Islet precursor cell (in vitro differentiated cells): ENCODE results near the gene CHST9.
"Not testable (repeated sequence)": the region's sequence is repeated elsewhere in the genome, so short reads cannot be mapped to it uniquely, and the experiment has no call there.

ENCODE experiments used
- DNase-seq: peaks from one replicate; pipeline ENCODE4 v3.0.0-alpha.2; 2018

Gene CHST9

DNA sequence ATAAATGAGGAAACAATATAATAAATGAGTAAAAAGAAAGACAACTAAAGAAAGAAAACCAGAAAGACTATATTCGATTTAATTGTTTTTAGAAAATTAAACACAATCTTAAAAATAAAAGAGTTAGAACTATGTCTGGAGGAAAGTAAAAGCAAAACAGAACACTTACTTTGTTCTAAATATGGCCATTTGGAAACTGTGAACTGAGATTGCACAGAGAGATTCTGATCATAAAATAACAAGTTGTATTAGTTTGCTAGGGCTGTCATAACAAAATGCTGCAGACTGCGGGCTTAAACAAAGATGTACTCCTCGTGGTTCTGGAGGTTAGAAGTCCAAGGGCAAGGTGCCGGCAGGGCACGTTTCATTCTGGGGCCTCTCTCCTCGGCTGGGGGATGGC, 191.5 kb downstream of the CHST9 start:
- no peak for DNase-seq

DNA sequence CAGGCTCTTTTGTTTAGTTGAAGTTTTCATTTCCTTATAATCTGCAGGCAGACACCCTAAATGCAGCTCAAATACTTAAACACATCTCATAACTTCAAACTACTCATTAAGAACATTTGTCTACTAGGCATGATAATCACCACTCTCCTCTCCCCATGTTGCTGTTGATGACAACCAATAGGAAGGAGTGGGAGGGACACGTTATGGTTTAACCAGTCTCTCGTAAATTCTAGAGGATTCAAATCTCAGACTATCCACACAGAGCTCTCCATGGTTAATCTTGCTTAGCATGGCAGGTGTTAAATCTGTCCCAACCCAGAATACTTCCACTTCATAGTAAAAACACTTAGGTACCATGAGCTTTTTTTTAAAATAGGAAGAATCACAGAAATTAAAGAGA, 192.2 kb downstream of the CHST9 start:
- DNase-seq, result no peak

DNA sequence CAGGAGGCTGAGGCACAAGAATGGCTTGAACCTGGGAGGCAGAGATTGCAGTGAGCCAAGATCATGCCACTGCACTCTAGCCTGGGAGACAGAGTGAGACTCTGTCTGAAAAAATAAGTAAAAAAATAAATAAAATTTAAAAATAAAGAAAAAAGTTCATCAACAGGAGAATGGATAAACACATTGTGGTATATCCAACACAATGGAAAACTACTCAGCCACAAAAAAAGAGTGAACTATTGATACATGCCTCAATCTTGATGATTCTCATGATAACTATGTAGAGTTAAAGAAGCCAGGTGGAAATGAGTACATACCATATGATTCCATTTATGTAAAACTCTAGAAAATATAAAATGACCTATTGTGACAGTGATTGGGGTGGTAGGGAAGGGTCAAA, 195.3 kb downstream of the CHST9 start:
- no peak for DNase-seq

GRCh38 chr18:26981360-26982082, 203.6 kb downstream of the CHST9 start:
- DNase-seq, result no peak

GRCh38 chr18:26978812-26979341, 206.2 kb downstream of the CHST9 start:
- DNase-seq, result no peak

- no peak for DNase-seq
Measured at GRCh38 chr18:26977781-26978180, 207.3 kb downstream of the CHST9 start.

GRCh38 chr18:26976206-26976605, 208.9 kb downstream of the CHST9 start:
- no peak for DNase-seq

DNA sequence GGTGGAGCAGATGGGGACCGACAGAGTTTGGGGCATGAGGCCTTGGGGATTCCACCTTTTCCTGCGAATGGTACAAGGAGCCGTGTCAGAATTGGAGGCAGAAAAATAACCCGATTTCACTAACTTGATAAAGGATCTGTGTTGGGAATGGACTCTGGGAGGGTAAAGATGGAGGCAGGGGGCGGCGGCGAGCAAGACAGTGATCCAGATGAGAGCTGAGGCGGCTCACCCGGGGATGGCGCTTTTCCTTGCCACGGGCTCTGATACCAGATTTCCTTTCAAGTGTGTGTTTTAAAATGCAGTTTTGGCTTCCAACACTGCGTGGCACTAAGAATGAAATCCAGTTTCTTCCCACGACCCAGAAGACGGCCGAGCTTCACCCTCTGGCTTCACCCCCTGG, 212.6 kb downstream of the CHST9 start:
- DNase-seq, result not testable (repeated sequence)

- DNase-seq, result no peak
Measured at GRCh38 chr18:26971409-26971808, 213.7 kb downstream of the CHST9 start.

DNA sequence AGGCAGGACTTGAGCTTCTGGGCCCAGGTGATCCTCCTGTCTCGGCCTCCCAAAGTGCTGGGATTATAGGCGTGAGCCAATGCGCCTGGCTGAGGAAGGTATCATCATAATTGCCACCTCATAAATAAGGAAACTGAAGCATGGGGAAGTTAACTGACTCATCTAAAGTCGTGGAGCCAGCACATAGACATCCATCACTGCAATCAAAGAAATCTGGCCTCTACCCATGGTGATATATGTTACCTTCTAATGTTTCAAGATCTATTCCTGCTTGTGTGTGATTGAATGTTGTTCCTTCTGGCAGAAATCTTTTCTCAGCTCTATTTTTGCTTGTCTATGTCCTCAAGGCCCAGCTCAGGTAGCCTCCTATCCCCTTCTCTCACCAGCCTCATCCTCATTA, 214.5 kb downstream of the CHST9 start:
- no peak for DNase-seq

DNA sequence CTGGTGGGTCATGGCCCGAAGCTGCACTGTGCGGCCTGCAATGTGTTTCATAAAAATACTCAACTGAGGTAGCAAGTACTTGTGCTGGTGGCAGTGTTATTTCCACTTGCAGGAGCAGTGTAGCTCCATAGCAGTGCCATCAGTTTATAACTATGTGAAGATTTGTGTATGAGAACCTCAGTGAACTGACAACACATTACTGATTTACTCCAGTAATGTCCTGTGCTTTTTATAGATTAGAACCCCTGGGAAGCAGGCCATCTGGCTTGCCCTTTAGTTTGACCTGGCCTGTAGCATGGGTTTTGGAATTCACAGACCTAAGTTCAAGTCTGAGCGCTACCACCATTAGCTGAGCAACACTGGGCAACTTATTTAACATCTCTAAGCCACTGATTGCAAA, 219.9 kb downstream of the CHST9 start:
- DNase-seq, result no peak

DNA sequence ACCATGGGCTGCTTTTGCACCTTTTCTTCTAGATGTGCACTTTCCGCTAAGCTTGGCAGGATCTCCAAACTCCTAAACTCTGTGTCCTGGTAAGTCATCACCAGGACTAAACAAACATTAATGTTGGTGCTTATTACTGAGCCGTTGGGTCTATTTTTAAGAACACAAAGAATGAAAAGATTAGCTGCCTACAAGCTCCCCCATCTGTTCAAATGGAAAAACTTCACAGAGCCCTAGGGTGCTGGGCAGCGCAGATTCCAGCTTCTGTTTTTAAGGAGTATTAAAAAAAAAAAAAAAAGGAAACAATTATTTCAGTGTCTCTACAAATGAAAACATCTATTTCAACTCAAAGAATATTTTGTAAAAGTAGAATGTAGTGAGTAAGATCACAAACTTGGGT, 221.8 kb downstream of the CHST9 start:
- DNase-seq, result no peak

DNA sequence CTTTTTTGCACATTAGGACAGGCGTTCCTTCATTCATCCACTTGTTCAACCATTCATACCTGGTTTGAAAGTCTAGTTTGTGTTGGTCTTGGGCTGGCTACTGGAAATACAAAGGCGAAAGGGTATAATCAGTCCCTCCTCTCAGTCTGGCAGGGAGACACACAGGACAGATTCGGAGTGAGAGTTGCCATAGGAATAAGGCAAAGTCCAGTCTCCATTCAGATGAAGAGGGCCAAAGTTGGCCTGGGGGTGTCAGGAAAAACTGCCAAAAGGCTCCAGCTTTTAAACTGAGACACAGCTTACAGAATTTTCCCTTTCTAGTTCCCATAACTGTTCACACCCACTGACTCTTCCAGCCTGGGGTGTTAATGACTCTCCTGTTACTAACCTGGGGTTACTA, 223.3 kb downstream of the CHST9 start:
- no peak for DNase-seq

GRCh38 chr18:26960911-26961310, 224.2 kb downstream of the CHST9 start:
- no peak for DNase-seq

DNA sequence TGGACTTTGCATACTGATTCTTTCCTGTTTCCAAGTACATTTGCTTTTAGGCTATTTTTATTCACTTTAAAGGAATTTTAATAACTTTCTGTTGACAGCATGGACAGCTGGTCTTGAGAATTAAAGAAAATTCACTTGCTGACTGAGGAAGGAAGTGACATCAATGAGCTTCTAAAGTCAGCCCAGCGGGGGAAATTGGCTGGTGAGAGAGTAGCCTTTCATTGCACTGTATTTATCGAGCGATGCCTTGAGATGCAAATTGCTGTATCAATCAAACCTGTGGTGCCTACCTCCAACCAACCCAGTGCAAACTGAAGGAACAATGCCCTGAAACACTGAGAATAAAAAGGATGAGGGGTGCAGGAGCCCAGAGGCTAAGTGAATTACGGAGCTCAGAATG, 228.2 kb downstream of the CHST9 start:
- no peak for DNase-seq

DNA sequence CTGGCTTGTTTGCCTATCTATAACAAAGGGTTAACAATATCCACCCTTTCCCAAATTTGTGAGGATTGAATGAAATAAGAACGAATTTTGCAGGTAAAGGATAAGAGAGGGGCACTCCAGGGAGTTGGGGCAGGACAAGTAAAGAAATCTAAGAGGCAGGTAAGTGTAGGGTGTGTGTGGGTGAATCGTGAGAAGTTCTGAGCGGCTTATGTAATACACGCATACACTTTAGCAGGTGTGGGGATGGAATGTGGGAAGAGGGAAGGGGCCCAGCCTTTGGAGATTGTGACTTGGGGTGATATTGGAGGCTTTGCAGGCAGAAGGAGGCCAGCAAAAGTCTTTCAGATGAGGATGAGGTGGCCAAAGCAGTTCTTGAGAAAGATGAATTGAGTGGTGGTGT, 236.4 kb downstream of the CHST9 start:
- DNase-seq, result no peak

GRCh38 chr18:26943906-26944305, 241.2 kb downstream of the CHST9 start:
- DNase-seq, result no peak

GRCh38 chr18:26941584-26941983, 243.5 kb downstream of the CHST9 start:
- no peak for DNase-seq

GRCh38 chr18:26940744-26941398, 244.2 kb downstream of the CHST9 start:
- DNase-seq, result no peak

GRCh38 chr18:26931659-26932058, 253.4 kb downstream of the CHST9 start:
- no peak for DNase-seq

- DNase-seq, result no peak
Measured at GRCh38 chr18:26930630-26931029, 254.5 kb downstream of the CHST9 start.

- peak; percentile 86 for DNase-seq
Measured at GRCh38 chr18:26928670-26929313, 256.3 kb downstream of the CHST9 start.

DNA sequence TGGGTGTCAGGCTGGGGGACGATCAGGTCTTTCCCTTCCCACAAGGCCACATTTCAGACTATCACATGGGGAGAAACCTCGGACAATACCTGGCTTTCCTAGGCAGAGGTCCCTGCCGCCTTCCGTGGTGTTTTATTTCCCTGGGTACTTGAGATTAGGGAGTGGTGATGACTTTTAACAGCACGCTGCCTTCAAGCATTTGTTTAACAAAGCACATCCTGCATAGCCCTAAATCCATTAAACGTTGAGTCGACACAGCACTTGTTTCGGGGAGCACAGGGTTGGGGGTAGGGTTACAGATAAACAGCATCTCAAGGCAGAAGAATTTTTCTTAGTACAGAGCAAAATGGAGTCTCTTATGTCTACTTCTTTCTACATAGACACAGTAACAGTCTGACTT, 257.3 kb downstream of the CHST9 start:
- not testable (repeated sequence) for DNase-seq

GRCh38 chr18:26926066-26926675, 258.9 kb downstream of the CHST9 start:
- DNase-seq, result no peak
